ENCODE results near the gene MET. TPM values are rescaled to one million over a fixed set of nuclear protein-coding genes. Genes with fewer than 3 reads are reported as not detected.

MET gene
- total RNA-seq, 2 donors from 2014 or later = 2.5 to 7.3 TPM

DNA sequence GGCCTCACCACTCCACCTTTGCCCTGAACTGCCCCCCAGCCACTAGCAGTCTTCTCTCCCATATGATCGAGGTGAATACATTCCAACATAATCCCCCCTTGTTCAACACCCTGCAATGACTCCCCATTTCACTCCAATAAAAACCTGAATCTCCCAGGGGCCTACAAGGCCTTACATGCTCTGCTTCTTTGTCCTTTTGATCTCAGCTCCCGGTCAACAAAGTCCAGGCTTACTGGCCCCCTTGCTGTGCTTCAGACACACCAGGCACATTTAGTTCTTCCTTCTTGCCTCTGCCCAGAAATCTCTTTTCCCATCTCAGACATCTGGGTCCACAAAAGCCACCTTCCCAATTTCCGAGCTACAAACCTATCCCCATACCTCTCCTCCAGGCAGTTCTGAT lies 14.0 kb downstream of the MET start:
- H3K27ac ChIP-seq (ENCODE audit: low read depth, low read length) = no peak overlapping the region
- H3K4me1 Mint-ChIP-seq = peaks cover 12% of the 10 kb centered on the region
- H3K4me1 ChIP-seq (ENCODE audit: control insufficient read depth, insufficient read depth, low read length) = no peaks in the 10 kb centered on the region
- H3K9ac ChIP-seq (ENCODE audit: extremely low read depth, low read length, poor library complexity, severe bottlenecking) = no peak overlapping the region
- H3K27me3 ChIP-seq (ENCODE audit: control insufficient read depth, insufficient read depth, low read length, poor library complexity, severe bottlenecking) = peaks cover 10% of the 10 kb centered on the region
- no peaks in the 10 kb centered on the region for H3K36me3 Mint-ChIP-seq (ENCODE audit: low read depth)
- no peak overlapping the region for H3K4me3 Mint-ChIP-seq
- 73 to 82% methylated on average over 1 to 3 of the region's 3 CpGs for WGBS, 2 experiments (ENCODE audit: insufficient coverage in 1 of 2, insufficient read length in 1 of 2)
- no peaks in the 10 kb centered on the region for H3K36me3 ChIP-seq (ENCODE audit: control insufficient read depth, insufficient read depth, low read length)
- TF ChIP-seq, protein P1, sequence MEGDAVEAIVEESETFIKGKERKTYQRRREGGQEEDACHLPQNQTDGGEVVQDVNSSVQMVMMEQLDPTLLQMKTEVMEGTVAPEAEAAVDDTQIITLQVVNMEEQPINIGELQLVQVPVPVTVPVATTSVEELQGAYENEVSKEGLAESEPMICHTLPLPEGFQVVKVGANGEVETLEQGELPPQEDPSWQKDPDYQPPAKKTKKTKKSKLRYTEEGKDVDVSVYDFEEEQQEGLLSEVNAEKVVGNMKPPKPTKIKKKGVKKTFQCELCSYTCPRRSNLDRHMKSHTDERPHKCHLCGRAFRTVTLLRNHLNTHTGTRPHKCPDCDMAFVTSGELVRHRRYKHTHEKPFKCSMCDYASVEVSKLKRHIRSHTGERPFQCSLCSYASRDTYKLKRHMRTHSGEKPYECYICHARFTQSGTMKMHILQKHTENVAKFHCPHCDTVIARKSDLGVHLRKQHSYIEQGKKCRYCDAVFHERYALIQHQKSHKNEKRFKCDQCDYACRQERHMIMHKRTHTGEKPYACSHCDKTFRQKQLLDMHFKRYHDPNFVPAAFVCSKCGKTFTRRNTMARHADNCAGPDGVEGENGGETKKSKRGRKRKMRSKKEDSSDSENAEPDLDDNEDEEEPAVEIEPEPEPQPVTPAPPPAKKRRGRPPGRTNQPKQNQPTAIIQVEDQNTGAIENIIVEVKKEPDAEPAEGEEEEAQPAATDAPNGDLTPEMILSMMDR (conservative IDR thresholded peaks at IDR 0.05) = no peak
- peaks cover 4% of the 10 kb centered on the region for H3K27me3 Mint-ChIP-seq (ENCODE audit: insufficient read depth)
- no peak overlapping the region for H3K27ac Mint-ChIP-seq
- H3K4me3 ChIP-seq (ENCODE audit: low read length) = no peak overlapping the region
- DNase-seq = no peak
- no peaks in the 10 kb centered on the region for H3K9me3 Mint-ChIP-seq
- no peaks in the 10 kb centered on the region for H3K9me3 ChIP-seq (ENCODE audit: control insufficient read depth, low read length)

DNA sequence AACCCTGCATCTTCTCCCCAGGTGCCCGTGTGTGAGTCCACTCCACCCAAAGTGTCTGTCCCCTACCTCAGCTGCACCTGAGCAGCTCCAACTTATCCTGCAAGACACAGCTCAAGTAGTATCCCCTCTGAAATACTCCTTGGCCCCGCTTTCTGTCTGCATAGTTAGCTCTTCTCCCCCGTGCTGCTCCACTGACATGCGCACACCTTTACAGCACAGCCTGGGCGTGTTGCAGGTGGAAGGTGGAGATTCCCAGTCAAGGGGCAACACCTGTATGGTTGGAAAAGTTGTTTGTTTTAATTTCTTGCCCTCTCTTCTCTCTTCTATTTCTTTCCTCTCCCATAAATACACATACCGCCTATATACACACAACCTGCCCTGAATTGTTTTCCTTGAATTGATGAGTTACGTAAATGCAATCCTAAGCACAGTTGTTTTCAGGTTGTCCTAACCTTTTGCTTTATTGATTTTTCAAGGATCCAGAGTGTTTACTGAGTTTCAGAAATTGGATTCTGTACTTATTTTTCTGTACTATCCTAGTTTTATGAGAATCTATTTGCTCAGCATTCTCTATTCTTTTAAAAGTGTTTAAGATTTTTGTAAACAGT lies 14.9 kb downstream of the MET start:
- Mint-ChIP-seq H3K4me1 (peaks cover 12% of the 10 kb centered on the region), H3K36me3 (ENCODE audit: low read depth) (no peaks in the 10 kb centered on the region), H3K27ac (no peak overlapping the region), H3K4me3 (no peak overlapping the region), H3K9me3 (no peaks in the 10 kb centered on the region), H3K27me3 (ENCODE audit: insufficient read depth) (peaks cover 4% of the 10 kb centered on the region)
- Histone ChIP-seq H3K27ac (ENCODE audit: low read depth, low read length) (no peak overlapping the region), H3K4me3 (ENCODE audit: low read length) (no peak overlapping the region), H3K9ac (ENCODE audit: extremely low read depth, low read length, poor library complexity, severe bottlenecking) (no peak overlapping the region), H3K4me1 (ENCODE audit: control insufficient read depth, insufficient read depth, low read length) (no peaks in the 10 kb centered on the region), H3K36me3 (ENCODE audit: control insufficient read depth, insufficient read depth, low read length) (no peaks in the 10 kb centered on the region), H3K27me3 (ENCODE audit: control insufficient read depth, insufficient read depth, low read length, poor library complexity, severe bottlenecking) (peaks cover 10% of the 10 kb centered on the region), H3K9me3 (ENCODE audit: control insufficient read depth, low read length) (no peaks in the 10 kb centered on the region)
- TF ChIP-seq, protein P1 (conservative IDR thresholded peaks at IDR 0.05) = no peak
- DNase-seq = no peak
- WGBS, 2 experiments (ENCODE audit: insufficient coverage in 1 of 2, insufficient read length in 1 of 2) = 93 to 100% methylated on average over 2 to 7 of the region's 7 CpGs

GRCh38 chr7:116687801-116688201 lies 15.8 kb downstream of the MET start:
- H3K27me3 Mint-ChIP-seq (ENCODE audit: insufficient read depth) = peaks cover 4% of the 10 kb centered on the region
- H3K4me3 ChIP-seq (ENCODE audit: low read length) = no peak overlapping the region
- H3K4me3 Mint-ChIP-seq = no peak overlapping the region

More at GRCh38 chr7:116687801-116688201, 15.8 kb downstream of the MET start:
- WGBS, 2 experiments (ENCODE audit: insufficient coverage in 1 of 2, insufficient read length in 1 of 2) = 53 to 61% methylated on average over 5 to 7 of the region's 7 CpGs
- Histone ChIP-seq H3K4me1 (ENCODE audit: control insufficient read depth, insufficient read depth, low read length) (no peaks in the 10 kb centered on the region), H3K9me3 (ENCODE audit: control insufficient read depth, low read length) (no peaks in the 10 kb centered on the region), H3K27ac (ENCODE audit: low read depth, low read length) (no peak overlapping the region), H3K9ac (ENCODE audit: extremely low read depth, low read length, poor library complexity, severe bottlenecking) (no peak overlapping the region), H3K27me3 (ENCODE audit: control insufficient read depth, insufficient read depth, low read length, poor library complexity, severe bottlenecking) (peaks cover 10% of the 10 kb centered on the region), H3K36me3 (ENCODE audit: control insufficient read depth, insufficient read depth, low read length) (no peaks in the 10 kb centered on the region)
- Mint-ChIP-seq H3K9me3 (no peaks in the 10 kb centered on the region), H3K4me1 (peaks cover 12% of the 10 kb centered on the region), H3K27ac (no peak overlapping the region), H3K36me3 (ENCODE audit: low read depth) (no peaks in the 10 kb centered on the region)
- TF ChIP-seq, protein P1 (conservative IDR thresholded peaks at IDR 0.05) = no peak
- no peak for DNase-seq
